ENCODE results near the gene ENPP7. TPM values are rescaled to one million over a fixed set of nuclear protein-coding genes. Genes with fewer than 3 reads are reported as not detected.
A peak's percentile ranks its signal among the peaks of the same experiment; 100 is the strongest.

Gene ENPP7
- total RNA-seq, 2 experiments from 2014 or later: 0.14 TPM; not detected in 1

- H3K27me3 Mint-ChIP-seq: no peaks in the 10 kb centered on the region
- POLR2A ChIA-PET: no interaction called here
- H3K36me3 Mint-ChIP-seq: no peaks in the 10 kb centered on the region
- H3K4me1 Mint-ChIP-seq: no peaks in the 10 kb centered on the region
- ATAC-seq (ENCODE audit: low read depth) (no peak), DNase-seq (no peak)
- no peaks in the 10 kb centered on the region for H3K9me3 Mint-ChIP-seq
- no peak overlapping the region for H3K4me3 Mint-ChIP-seq
- H3K27ac Mint-ChIP-seq: no peak overlapping the region
These were observed 17.4 kb upstream of the ENPP7 start for GRCh38 chr17:79713391-79713790.

- Mint-ChIP-seq H3K27me3 (no peaks in the 10 kb centered on the region), H3K4me3 (no peak overlapping the region), H3K4me1 (no peaks in the 10 kb centered on the region), H3K27ac (no peak overlapping the region), H3K36me3 (no peaks in the 10 kb centered on the region), H3K9me3 (no peaks in the 10 kb centered on the region)
- DNase-seq: no peak
- no peak for ATAC-seq (ENCODE audit: low read depth)
- POLR2A ChIA-PET: no interaction called here
These were observed 16.3 kb upstream of the ENPP7 start for GRCh38 chr17:79714176-79715097.

GRCh38 chr17:79715098-79715942 is 15.4 kb upstream of the ENPP7 start:
- no peak overlapping the region for H3K4me3 Mint-ChIP-seq
- no peaks in the 10 kb centered on the region for H3K4me1 Mint-ChIP-seq
- no peak for ATAC-seq (ENCODE audit: low read depth)
- H3K36me3 Mint-ChIP-seq: no peaks in the 10 kb centered on the region
- no peaks in the 10 kb centered on the region for H3K27me3 Mint-ChIP-seq
- no peak for DNase-seq
- POLR2A ChIA-PET: no interaction called here
- H3K27ac Mint-ChIP-seq: no peak overlapping the region
- no peaks in the 10 kb centered on the region for H3K9me3 Mint-ChIP-seq

GRCh38 chr17:79715943-79716797 is 14.6 kb upstream of the ENPP7 start:
- POLR2A ChIA-PET: no interaction called here
- no peak for ATAC-seq (ENCODE audit: low read depth)
- Mint-ChIP-seq H3K27me3 (no peaks in the 10 kb centered on the region), H3K36me3 (no peaks in the 10 kb centered on the region), H3K27ac (no peak overlapping the region), H3K4me1 (no peaks in the 10 kb centered on the region), H3K9me3 (no peaks in the 10 kb centered on the region), H3K4me3 (no peak overlapping the region)
- no peak for DNase-seq

GRCh38 chr17:79720705-79721292 is 9.9 kb upstream of the ENPP7 start:
- H3K36me3 Mint-ChIP-seq: no peaks in the 10 kb centered on the region
- no peaks in the 10 kb centered on the region for H3K4me1 Mint-ChIP-seq
- no peaks in the 10 kb centered on the region for H3K9me3 Mint-ChIP-seq

GRCh38 chr17:79721993-79722671 is 8.6 kb upstream of the ENPP7 start:
- H3K27me3 Mint-ChIP-seq: no peaks in the 10 kb centered on the region

More at GRCh38 chr17:79720705-79721292, 9.9 kb upstream of the ENPP7 start:
- Mint-ChIP-seq H3K4me3 (no peak overlapping the region), H3K27ac (no peak overlapping the region), H3K27me3 (no peaks in the 10 kb centered on the region)
- no peak for DNase-seq
- POLR2A ChIA-PET: no interaction called here
- ATAC-seq (ENCODE audit: low read depth): no peak

GRCh38 chr17:79722787-79723186 is 8.0 kb upstream of the ENPP7 start:
- H3K4me1 Mint-ChIP-seq: peaks cover 1% of the 10 kb centered on the region
- H3K27ac Mint-ChIP-seq: no peak overlapping the region
- no peaks in the 10 kb centered on the region for H3K9me3 Mint-ChIP-seq
- H3K4me3 Mint-ChIP-seq: no peak overlapping the region
- peaks cover 1% of the 10 kb centered on the region for H3K36me3 Mint-ChIP-seq
- POLR2A ChIA-PET: no interaction called here
- no peaks in the 10 kb centered on the region for H3K27me3 Mint-ChIP-seq
- ATAC-seq (ENCODE audit: low read depth) (no peak), DNase-seq (no peak)

More at GRCh38 chr17:79721993-79722671, 8.6 kb upstream of the ENPP7 start:
- ATAC-seq (ENCODE audit: low read depth) (no peak), DNase-seq (no peak)
- POLR2A ChIA-PET: no interaction called here
- H3K9me3 Mint-ChIP-seq: no peaks in the 10 kb centered on the region
- no peaks in the 10 kb centered on the region for H3K36me3 Mint-ChIP-seq
- H3K4me1 Mint-ChIP-seq: no peaks in the 10 kb centered on the region
- H3K27ac Mint-ChIP-seq: no peak overlapping the region
- H3K4me3 Mint-ChIP-seq: no peak overlapping the region

- no peaks in the 10 kb centered on the region for H3K27me3 Mint-ChIP-seq
- peak overlapping the region; percentile 83 for H3K4me3 Mint-ChIP-seq
- H3K27ac Mint-ChIP-seq: peak overlapping the region; percentile 77
- peaks cover 6% of the 10 kb centered on the region for H3K4me1 Mint-ChIP-seq
- peaks cover 1% of the 10 kb centered on the region for H3K36me3 Mint-ChIP-seq
- DNase-seq: peak; percentile 75
- POLR2A ChIA-PET: interaction anchor here (0.6 kb wide), 1 partner anchor 45 kb away, joined by 3 read pairs; no protein-coding TSS in a partner anchor
- no peaks in the 10 kb centered on the region for H3K9me3 Mint-ChIP-seq
- ATAC-seq (ENCODE audit: low read depth): peak; percentile 77
These were observed 2.4 kb upstream of the ENPP7 start for GRCh38 chr17:79728169-79728907.

- Mint-ChIP-seq H3K36me3 (peaks cover 1% of the 10 kb centered on the region), H3K27me3 (no peaks in the 10 kb centered on the region), H3K27ac (peak overlapping the region; percentile 42), H3K4me1 (peaks cover 7% of the 10 kb centered on the region), H3K9me3 (no peaks in the 10 kb centered on the region), H3K4me3 (no peak overlapping the region)
- POLR2A ChIA-PET: interaction anchor here (0.6 kb wide), 1 partner anchor 45 kb away, joined by 3 read pairs; no protein-coding TSS in a partner anchor
- ATAC-seq (ENCODE audit: low read depth) (peak; percentile 15), DNase-seq (no peak)
These were observed 1.8 kb upstream of the ENPP7 start for GRCh38 chr17:79728908-79729471.

GRCh38 chr17:79729761-79730160 is 982 bp upstream of the ENPP7 start:
- no peaks in the 10 kb centered on the region for H3K27me3 Mint-ChIP-seq
- peaks cover 7% of the 10 kb centered on the region for H3K4me1 Mint-ChIP-seq
- POLR2A ChIA-PET: no interaction called here
- ATAC-seq (ENCODE audit: low read depth) (no peak), DNase-seq (no peak)
- H3K36me3 Mint-ChIP-seq: peaks cover 1% of the 10 kb centered on the region
- H3K27ac Mint-ChIP-seq: no peak overlapping the region
- no peaks in the 10 kb centered on the region for H3K9me3 Mint-ChIP-seq
- no peak overlapping the region for H3K4me3 Mint-ChIP-seq

- peaks cover 7% of the 10 kb centered on the region for H3K4me1 Mint-ChIP-seq
- H3K4me3 Mint-ChIP-seq: no peak overlapping the region
- POLR2A ChIA-PET: no interaction called here
- no peak for DNase-seq
- H3K27ac Mint-ChIP-seq: no peak overlapping the region
- H3K9me3 Mint-ChIP-seq: no peaks in the 10 kb centered on the region
- ATAC-seq (ENCODE audit: low read depth): no peak
- H3K36me3 Mint-ChIP-seq: peaks cover 1% of the 10 kb centered on the region
- no peaks in the 10 kb centered on the region for H3K27me3 Mint-ChIP-seq
These were observed 340 bp upstream of the ENPP7 start for GRCh38 chr17:79730437-79730768.

GRCh38 chr17:79732254-79732653 is 1.5 kb downstream of the ENPP7 start:
- peaks cover 1% of the 10 kb centered on the region for H3K36me3 Mint-ChIP-seq
- peaks cover 7% of the 10 kb centered on the region for H3K4me1 Mint-ChIP-seq
- H3K27me3 Mint-ChIP-seq: no peaks in the 10 kb centered on the region
- POLR2A ChIA-PET: no interaction called here
- peak overlapping the region; percentile 73 for H3K27ac Mint-ChIP-seq
- H3K9me3 Mint-ChIP-seq: no peaks in the 10 kb centered on the region
- DNase-seq (no peak), ATAC-seq (ENCODE audit: low read depth) (no peak)
- H3K4me3 Mint-ChIP-seq: peak overlapping the region; percentile 62
